ENCODE results near the gene CTNNBL1. TPM values are rescaled to one million over a fixed set of nuclear protein-coding genes. Genes with fewer than 3 reads are reported as not detected.

The CTNNBL1 gene
- total RNA-seq, 1 donor from 2014 or later = 30.0 TPM

GRCh38 chr20:37880726-37881591, 187.1 kb downstream of the CTNNBL1 start:
- Histone ChIP-seq H3K4me3 (ENCODE audit: low read depth, low read length) (no peak overlapping the region), H3K36me3 (ENCODE audit: control insufficient read depth, insufficient read depth, low read length) (no peaks in the 10 kb centered on the region), H3K27me3 (ENCODE audit: control insufficient read depth, insufficient read depth, low read length) (no peaks in the 10 kb centered on the region)
- FAIRE-seq (no peak), DNase-seq (ENCODE audit: low read depth) (peak; percentile 58)
- TF ChIP-seq CTCF (IDR thresholded peaks at IDR 0.05; ENCODE audit: insufficient read depth, low read length, severe bottlenecking) = no peak

- TF ChIP-seq CTCF (IDR thresholded peaks at IDR 0.05; ENCODE audit: insufficient read depth, low read length, severe bottlenecking) = no peak
- Histone ChIP-seq H3K36me3 (ENCODE audit: control insufficient read depth, insufficient read depth, low read length) (no peaks in the 10 kb centered on the region), H3K27me3 (ENCODE audit: control insufficient read depth, insufficient read depth, low read length) (no peaks in the 10 kb centered on the region), H3K4me3 (ENCODE audit: low read depth, low read length) (no peak overlapping the region)
- DNase-seq (ENCODE audit: low read depth) (no peak), FAIRE-seq (no peak)
Measured at GRCh38 chr20:37881601-37882343, 187.9 kb downstream of the CTNNBL1 start.

GRCh38 chr20:37882961-37883712, 189.3 kb downstream of the CTNNBL1 start:
- no peak for DNase-seq (ENCODE audit: low read depth)

GRCh38 chr20:37885042-37885441, 191.2 kb downstream of the CTNNBL1 start:
- Histone ChIP-seq H3K36me3 (ENCODE audit: control insufficient read depth, insufficient read depth, low read length) (no peaks in the 10 kb centered on the region), H3K4me3 (ENCODE audit: low read depth, low read length) (no peak overlapping the region), H3K27me3 (ENCODE audit: control insufficient read depth, insufficient read depth, low read length) (no peaks in the 10 kb centered on the region)
- no peak for TF ChIP-seq CTCF (IDR thresholded peaks at IDR 0.05; ENCODE audit: insufficient read depth, low read length, severe bottlenecking)
- FAIRE-seq (no peak), DNase-seq (ENCODE audit: low read depth) (no peak)

More at GRCh38 chr20:37882961-37883712, 189.3 kb downstream of the CTNNBL1 start:
- no peak overlapping the region for H3K4me3 ChIP-seq (ENCODE audit: low read depth, low read length)
- no peaks in the 10 kb centered on the region for H3K27me3 ChIP-seq (ENCODE audit: control insufficient read depth, insufficient read depth, low read length)
- no peak for FAIRE-seq
- no peak for TF ChIP-seq CTCF (IDR thresholded peaks at IDR 0.05; ENCODE audit: insufficient read depth, low read length, severe bottlenecking)
- no peaks in the 10 kb centered on the region for H3K36me3 ChIP-seq (ENCODE audit: control insufficient read depth, insufficient read depth, low read length)

GRCh38 chr20:37885593-37886503, 192.0 kb downstream of the CTNNBL1 start:
- Histone ChIP-seq H3K36me3 (ENCODE audit: control insufficient read depth, insufficient read depth, low read length) (no peaks in the 10 kb centered on the region), H3K27me3 (ENCODE audit: control insufficient read depth, insufficient read depth, low read length) (no peaks in the 10 kb centered on the region), H3K4me3 (ENCODE audit: low read depth, low read length) (no peak overlapping the region)
- FAIRE-seq (no peak), DNase-seq (ENCODE audit: low read depth) (no peak)
- no peak for TF ChIP-seq CTCF (IDR thresholded peaks at IDR 0.05; ENCODE audit: insufficient read depth, low read length, severe bottlenecking)

Data from bronchial epithelial cell (primary cell).